HEK293 (cell line): ENCODE measurements around the gene RAC3.

ENCODE experiments used
- ELK4 ChIP-seq: IDR thresholded peaks from 2 replicates; pipeline ENCODE4 v1.6.1; 2011; ENCODE audit warnings: mild to moderate bottlenecking, low read depth, low read length, borderline replicate concordance
- GLI4 ChIP-seq: fragments of 450-650 bp; formaldehyde crosslinking; IDR thresholded peaks from 2 replicates; pipeline ENCODE4 v1.5.1; 2016; ENCODE audit warnings: missing biosample characterization, missing genetic modification characterization
- HIC1 ChIP-seq: fragments of 450-650 bp; formaldehyde crosslinking; IDR thresholded peaks from 2 replicates; pipeline ENCODE4 v1.5.1; 2016; ENCODE audit warnings: missing biosample characterization, missing genetic modification characterization
- INSM2 ChIP-seq: fragments of 450-650 bp; formaldehyde crosslinking; IDR thresholded peaks from 2 replicates; pipeline ENCODE4 v1.5.1; 2016; ENCODE audit warnings: missing biosample characterization, missing genetic modification characterization
- PRDM10 ChIP-seq: fragments of 450-650 bp; formaldehyde crosslinking; IDR thresholded peaks from 2 replicates; pipeline ENCODE4 v1.5.1; 2016; ENCODE audit warnings: missing biosample characterization, missing genetic modification characterization
- REPIN1 ChIP-seq: fragments of 450-650 bp; formaldehyde crosslinking; IDR thresholded peaks from 2 replicates; pipeline ENCODE4 v1.5.1; 2017; ENCODE audit warnings: missing biosample characterization, missing genetic modification characterization, low read depth
- REST ChIP-seq: fragments of 450-650 bp; formaldehyde crosslinking; IDR thresholded peaks from 2 replicates; pipeline ENCODE4 v1.5.1; 2016; ENCODE audit warnings: missing biosample characterization, missing genetic modification characterization
- TCF7L2 ChIP-seq: IDR thresholded peaks from 2 replicates; pipeline ENCODE4 v1.6.1; 2011; ENCODE audit warnings: low read depth, mild to moderate bottlenecking, inconsistent platforms, low read length, moderate library complexity, borderline replicate concordance
- TRIM28 ChIP-seq: IDR thresholded peaks from 2 replicates; pipeline ENCODE4 v1.6.1; 2011; ENCODE audit warnings: low read length, control low read depth, borderline replicate concordance
- ZBTB17 ChIP-seq: fragments of 450-650 bp; formaldehyde crosslinking; IDR thresholded peaks from 2 replicates; pipeline ENCODE4 v1.5.1; 2016; ENCODE audit warnings: missing biosample characterization, missing genetic modification characterization
- ZBTB44 ChIP-seq: fragments of 450-650 bp; IDR thresholded peaks from 2 replicates; pipeline ENCODE4 v1.5.1; 2018; ENCODE audit warnings: missing biosample characterization, mild to moderate bottlenecking, missing genetic modification characterization
- ZEB2 ChIP-seq: fragments of 450-650 bp; formaldehyde crosslinking; IDR thresholded peaks from 2 replicates; pipeline ENCODE4 v1.5.1; 2016; ENCODE audit warnings: missing biosample characterization, missing genetic modification characterization
- ZNF140 ChIP-seq: fragments of 450-650 bp; formaldehyde crosslinking; IDR thresholded peaks from 2 replicates; pipeline ENCODE4 v1.5.1; 2016; ENCODE audit warnings: missing biosample characterization, missing genetic modification characterization
- ZNF146 ChIP-seq: fragments of 450-650 bp; formaldehyde crosslinking; IDR thresholded peaks from 2 replicates; pipeline ENCODE4 v1.5.1; 2016; ENCODE audit warnings: missing biosample characterization, missing genetic modification characterization
- ZNF211 ChIP-seq: fragments of 450-650 bp; formaldehyde crosslinking; IDR thresholded peaks from 2 replicates; pipeline ENCODE4 v1.5.1; 2016; ENCODE audit warnings: low read depth, missing biosample characterization, missing genetic modification characterization
- ZNF311 ChIP-seq: fragments of 450-650 bp; formaldehyde crosslinking; IDR thresholded peaks from 2 replicates; pipeline ENCODE4 v1.5.1; 2017; ENCODE audit warnings: missing biosample characterization, missing genetic modification characterization, borderline replicate concordance
- ZNF37A ChIP-seq: fragments of 450-650 bp; IDR thresholded peaks from 2 replicates; pipeline ENCODE4 v1.5.1; 2018; ENCODE audit warnings: missing biosample characterization, missing genetic modification characterization
- ZNF391 ChIP-seq: fragments of 450-650 bp; formaldehyde crosslinking; IDR thresholded peaks from 2 replicates; pipeline ENCODE4 v1.5.1; 2016; ENCODE audit warnings: low read depth, missing biosample characterization, missing genetic modification characterization, borderline replicate concordance
- ZNF398 ChIP-seq: fragments of 450-650 bp; formaldehyde crosslinking; IDR thresholded peaks from 2 replicates; pipeline ENCODE4 v1.5.1; 2017; ENCODE audit warnings: missing biosample characterization, missing genetic modification characterization
- ZNF610 ChIP-seq: fragments of 450-650 bp; formaldehyde crosslinking; IDR thresholded peaks from 2 replicates; pipeline ENCODE4 v1.5.1; 2016; ENCODE audit warnings: missing biosample characterization, missing genetic modification characterization, borderline replicate concordance
- ZNF658 ChIP-seq: fragments of 450-650 bp; formaldehyde crosslinking; IDR thresholded peaks from 2 replicates; pipeline ENCODE4; 2016; ENCODE audit warnings: missing biosample characterization, missing genetic modification characterization
- ZNF777 ChIP-seq: fragments of 450-650 bp; formaldehyde crosslinking; IDR thresholded peaks from 2 replicates; pipeline ENCODE4 v1.5.1; 2017; ENCODE audit warnings: missing biosample characterization, missing genetic modification characterization, borderline replicate concordance
- ZNF791 ChIP-seq: fragments of 450-650 bp; formaldehyde crosslinking; IDR thresholded peaks from 2 replicates; pipeline ENCODE4 v1.5.1; 2016; ENCODE audit warnings: missing biosample characterization, missing genetic modification characterization

RAC3 gene

GRCh38 chr17:82022310-82022980, 9.0 kb upstream of the RAC3 start, which contains the start of gene CENPX (continued):
- TF ChIP-seq HIC1, result peak; percentile 76
- TF ChIP-seq INSM2, result no peak
- TF ChIP-seq REPIN1, result no peak
- no peak for TF ChIP-seq ZNF211 (tag by site-specific recombination)
- TF ChIP-seq ZNF777 (tag by site-specific recombination), result no peak
- TF ChIP-seq ZNF146 (tag by site-specific recombination), result no peak
- TF ChIP-seq PRDM10 (tag by site-specific recombination), result peak; percentile 98
- TF ChIP-seq ZBTB17 (tag by site-specific recombination), result peak; percentile 34; the same call in 1 of the 2 replicates
- TF ChIP-seq ZNF140 (tag by site-specific recombination), result no peak
- no peak for TF ChIP-seq ZNF37A (tag by site-specific recombination)
- no peak for TF ChIP-seq ZNF311 (tag by site-specific recombination)
- 0 out of 2 replicates have a peak, but pooled peaks have one; percentile 36 for TF ChIP-seq ZNF658 (tag by site-specific recombination)
- peak; percentile 64; the same call in 1 of the 2 replicates for TF ChIP-seq GLI4 (tag by site-specific recombination)
- TF ChIP-seq ZBTB44 (tag by site-specific recombination), result no peak
- TF ChIP-seq ZNF610, result 0 out of 2 replicates have a peak, but pooled peaks have one; percentile 45
- no peak; the same call in 1 of the 2 replicates for TF ChIP-seq ZNF391 (tag by site-specific recombination)
- TF ChIP-seq ZNF791, result no peak
- TF ChIP-seq ZNF398 (tag by site-specific recombination), result no peak; the same call in 1 of the 2 replicates
- no peak for TF ChIP-seq TCF7L2
- no peak for TF ChIP-seq ELK4
- no peak for TF ChIP-seq TRIM28
- peak; percentile 72 for TF ChIP-seq ZEB2 (tag by site-specific recombination)
- TF ChIP-seq REST (tag by site-specific recombination), result no peak; the same call in 1 of the 2 replicates
